Colonic mucosa (tissue), 4 donors: ENCODE data around the gene TBRG1. TPM values are rescaled to one million over a fixed set of nuclear protein-coding genes. Genes with fewer than 3 reads are reported as not detected.

Source experiments
- DNase-seq: peaks from one replicate; pipeline ENCODE4 v3.0.0-alpha.2; 2020
- H3K27ac ChIP-seq: fragments of 200-600 bp; one replicate; pipeline ENCODE4 v1.8.0; 2021
- H3K27me3 ChIP-seq: fragments of 200-600 bp; one replicate; pipeline ENCODE4 v1.8.0; 2021
- H3K36me3 ChIP-seq: fragments of 200-600 bp; one replicate; pipeline ENCODE4 v1.8.0; 2021
- H3K4me1 ChIP-seq: fragments of 200-600 bp; one replicate; pipeline ENCODE4 v1.8.0; 2021; ENCODE audit warnings: mild to moderate bottlenecking
- H3K4me3 ChIP-seq: fragments of 200-600 bp; one replicate; pipeline ENCODE4 v1.8.0; 2021
- H3K9ac ChIP-seq, 2 donors: one replicate each; pipeline ENCODE4 v1.7.0; 2013; ENCODE audit warnings: control low read depth in 2 of 2, low read depth in 2 of 2, low read length in 2 of 2
- H3K9me3 ChIP-seq: fragments of 200-600 bp; one replicate; pipeline ENCODE4 v1.8.0; 2021
- CTCF ChIP-seq: fragments of 200-600 bp; IDR thresholded peaks from one replicate; pipeline ENCODE4 v1.8.0; 2022; ENCODE audit warnings: antibody characterized with exemption, mild to moderate bottlenecking
- intact Hi-C: fragments of 100-400 bp; cut with DNase I; formaldehyde crosslinking; loops from one replicate; pipeline ENCODE4 v1.14.1; 2022
- total RNA-seq, 2 donors: library from RNA; stranded (reverse); fragmentation: NEBNext Ultra II Directional in 1 of 2; extraction: Animal tissue kit (Norgen Biotek cat#: 25700) in 1 of 2; gene quantifications; one replicate each; pipeline ENCODE4 v1.2.1, GENCODE V29; 2021
- donor health status: healthy.
- donor health status: DM: no; HTN: no; CAD: no.
- donor health status: DM: no; HTN: no; CAD: no.

Gene TBRG1
- total RNA-seq, 2 donors from 2014 or later = 25.7 to 29.1 TPM

- no peak for TF ChIP-seq CTCF
- Histone ChIP-seq H3K9me3 (no peaks in the 10 kb centered on the region), H3K4me3 (no peak overlapping the region), H3K36me3 (no peaks in the 10 kb centered on the region), H3K9ac (no peak overlapping the region), H3K4me1 (no peaks in the 10 kb centered on the region), H3K27me3 (no peaks in the 10 kb centered on the region), H3K27ac (no peak overlapping the region)
- DNase-seq = no peak
- intact Hi-C loops = no loop called here
Measured at GRCh38 chr11:124582565-124582964, 40.1 kb upstream of the TBRG1 start.

DNA sequence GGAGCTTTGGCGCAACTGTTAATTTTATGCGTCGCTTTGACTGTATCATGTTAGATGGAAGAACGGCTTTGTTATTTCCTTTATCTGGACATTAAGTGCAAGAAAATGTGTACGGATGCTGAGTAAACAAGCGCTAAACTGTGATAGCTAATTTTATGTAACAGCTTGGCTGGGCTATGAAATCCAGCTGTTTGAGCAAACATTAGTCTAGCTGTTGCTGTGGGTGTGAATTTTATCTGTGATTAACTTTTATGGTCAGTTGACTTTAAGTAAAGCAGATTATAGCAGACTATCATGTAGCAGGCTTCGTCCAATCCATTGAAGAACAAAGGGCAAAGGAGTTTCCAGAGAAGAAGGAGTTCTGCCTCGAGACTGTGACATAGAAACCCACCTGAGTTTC, 38.9 kb upstream of the TBRG1 start:
- DNase-seq = no peak
- H3K9ac ChIP-seq = no peak overlapping the region
- intact Hi-C loops = no loop called here

GRCh38 chr11:124584681-124585372, 37.8 kb upstream of the TBRG1 start:
- Histone ChIP-seq H3K9me3 (no peaks in the 10 kb centered on the region), H3K27ac (no peak overlapping the region)

More for the DNA sequence above, 38.9 kb upstream of the TBRG1 start:
- no peaks in the 10 kb centered on the region for H3K27me3 ChIP-seq
- no peaks in the 10 kb centered on the region for H3K4me1 ChIP-seq
- H3K27ac ChIP-seq = no peak overlapping the region
- TF ChIP-seq CTCF = no peak
- H3K36me3 ChIP-seq = no peaks in the 10 kb centered on the region
- no peak overlapping the region for H3K4me3 ChIP-seq
- no peaks in the 10 kb centered on the region for H3K9me3 ChIP-seq

GRCh38 chr11:124586238-124586860, 36.3 kb upstream of the TBRG1 start:
- H3K9me3 ChIP-seq = no peaks in the 10 kb centered on the region
- H3K36me3 ChIP-seq = no peaks in the 10 kb centered on the region
- H3K4me1 ChIP-seq = no peaks in the 10 kb centered on the region
- no peak overlapping the region for H3K4me3 ChIP-seq
- TF ChIP-seq CTCF = peak; percentile 53
- DNase-seq = peak; percentile 58
- no peak overlapping the region for H3K9ac ChIP-seq
- no peaks in the 10 kb centered on the region for H3K27me3 ChIP-seq
- no peak overlapping the region for H3K27ac ChIP-seq
- intact Hi-C loops = no loop called here

More at GRCh38 chr11:124584681-124585372, 37.8 kb upstream of the TBRG1 start:
- H3K4me1 ChIP-seq = no peaks in the 10 kb centered on the region
- no peak overlapping the region for H3K4me3 ChIP-seq
- no peak for DNase-seq
- no peaks in the 10 kb centered on the region for H3K36me3 ChIP-seq
- no peaks in the 10 kb centered on the region for H3K27me3 ChIP-seq
- intact Hi-C loops = no loop called here
- no peak for TF ChIP-seq CTCF
- H3K9ac ChIP-seq = no peak overlapping the region

GRCh38 chr11:124591430-124591829, 31.2 kb upstream of the TBRG1 start:
- H3K9ac ChIP-seq = no peak overlapping the region
- H3K4me3 ChIP-seq = no peak overlapping the region
- no peaks in the 10 kb centered on the region for H3K36me3 ChIP-seq
- H3K4me1 ChIP-seq = no peaks in the 10 kb centered on the region
- no peak overlapping the region for H3K27ac ChIP-seq
- no peak for DNase-seq
- H3K9me3 ChIP-seq = no peaks in the 10 kb centered on the region
- no peak for TF ChIP-seq CTCF
- H3K27me3 ChIP-seq = no peaks in the 10 kb centered on the region
- intact Hi-C loops = loop anchor here (5.0 to 10.0 kb wide), 2 partner anchors 174 to 517 kb away; no protein-coding TSS in a partner anchor
